NCI-H2029 (cell line): Measurements from ENCODE around the gene MAST3.

Experiments used
- DNase-seq: peaks from one replicate; lab custom pipeline; 2025; lab: John Stamatoyannopoulos, UW

MAST3 gene

GRCh38 chr19:18159810-18160209 is 62.2 kb downstream of the MAST3 start:
- DNase-seq = no peak

- no peak for DNase-seq
Measured at GRCh38 chr19:18160493-18160970, 63.0 kb downstream of the MAST3 start.

GRCh38 chr19:18160971-18161635 is 63.5 kb downstream of the MAST3 start:
- peak; percentile 44 for DNase-seq

GRCh38 chr19:18161636-18162002 is 64.0 kb downstream of the MAST3 start:
- no peak for DNase-seq

GRCh38 chr19:18164072-18164471 is 66.5 kb downstream of the MAST3 start:
- no peak for DNase-seq

GRCh38 chr19:18165794-18166544 is 68.4 kb downstream of the MAST3 start:
- DNase-seq = no peak

- DNase-seq = no peak
Measured at GRCh38 chr19:18167011-18167410, 69.4 kb downstream of the MAST3 start.

- DNase-seq = no peak
Measured at GRCh38 chr19:18167975-18168645, 70.5 kb downstream of the MAST3 start.

- DNase-seq = no peak
Measured at GRCh38 chr19:18168673-18169381, 71.2 kb downstream of the MAST3 start.

- DNase-seq = no peak
Measured at GRCh38 chr19:18170714-18171255, 73.2 kb downstream of the MAST3 start.

- no peak for DNase-seq
Measured at GRCh38 chr19:18171605-18172327, 74.2 kb downstream of the MAST3 start.

- DNase-seq = no peak
Measured at GRCh38 chr19:18172331-18173053, 74.9 kb downstream of the MAST3 start.

GRCh38 chr19:18173054-18173571 is 75.5 kb downstream of the MAST3 start:
- no peak for DNase-seq

- DNase-seq = peak; percentile 93
Measured at GRCh38 chr19:18173572-18174288, 76.2 kb downstream of the MAST3 start, which contains the start of gene IFI30. Gene IFI30, plus strand, starts transcription at chr19:18173813. Its CDS starts 29 bp downstream, at chr19:18173842.

- no peak for DNase-seq
Measured at GRCh38 chr19:18174983-18175382, 77.4 kb downstream of the MAST3 start.

- no peak for DNase-seq
Measured at GRCh38 chr19:18176367-18177310, 79.1 kb downstream of the MAST3 start.

- DNase-seq = no peak
Measured at GRCh38 chr19:18179957-18180356, 82.4 kb downstream of the MAST3 start.

- no peak for DNase-seq
Measured at GRCh38 chr19:18183529-18183928, 86.0 kb downstream of the MAST3 start.
